Measurements from ENCODE around the gene ADGRG2.

Gene ADGRG2

GRCh38 chrX:19064175-19064574, 58.1 kb downstream of the ADGRG2 start:
- H3K36me3 Mint-ChIP-seq (ENCODE audit: low read depth), result no peaks in the 10 kb centered on the region

GRCh38 chrX:19063030-19063429, 59.2 kb downstream of the ADGRG2 start:
- no peak overlapping the region for H3K4me3 Mint-ChIP-seq
- no peak for TF ChIP-seq CTCF (IDR thresholded peaks at IDR 0.05; ENCODE audit: unreplicated experiment in 3 of 3)
- H3K9me3 Mint-ChIP-seq, result peaks cover 11% of the 10 kb centered on the region
- no peaks in the 10 kb centered on the region for H3K36me3 Mint-ChIP-seq (ENCODE audit: low read depth)
- no peaks in the 10 kb centered on the region for H3K27me3 Mint-ChIP-seq (ENCODE audit: low read depth)
- H3K27ac Mint-ChIP-seq, result no peak overlapping the region
- H3K4me1 Mint-ChIP-seq, result no peaks in the 10 kb centered on the region

More at GRCh38 chrX:19064175-19064574, 58.1 kb downstream of the ADGRG2 start:
- Mint-ChIP-seq H3K27me3 (ENCODE audit: low read depth) (no peaks in the 10 kb centered on the region), H3K4me3 (no peak overlapping the region), H3K9me3 (peaks cover 11% of the 10 kb centered on the region), H3K27ac (no peak overlapping the region), H3K4me1 (no peaks in the 10 kb centered on the region)
- no peak for TF ChIP-seq CTCF (IDR thresholded peaks at IDR 0.05; ENCODE audit: unreplicated experiment in 3 of 3)

- Mint-ChIP-seq H3K36me3 (ENCODE audit: low read depth) (no peaks in the 10 kb centered on the region), H3K4me1 (no peaks in the 10 kb centered on the region), H3K27ac (no peak overlapping the region), H3K4me3 (no peak overlapping the region), H3K27me3 (ENCODE audit: low read depth) (no peaks in the 10 kb centered on the region), H3K9me3 (peaks cover 11% of the 10 kb centered on the region)
- TF ChIP-seq CTCF (IDR thresholded peaks at IDR 0.05; ENCODE audit: unreplicated experiment in 3 of 3), result no peak
These were observed 63.2 kb downstream of the ADGRG2 start for GRCh38 chrX:19059067-19059466.

GRCh38 chrX:19057856-19058255, 64.4 kb downstream of the ADGRG2 start:
- Mint-ChIP-seq H3K27me3 (ENCODE audit: low read depth) (no peaks in the 10 kb centered on the region), H3K27ac (no peak overlapping the region), H3K4me3 (no peak overlapping the region), H3K4me1 (no peaks in the 10 kb centered on the region), H3K9me3 (peaks cover 8% of the 10 kb centered on the region), H3K36me3 (ENCODE audit: low read depth) (no peaks in the 10 kb centered on the region)
- no peak for TF ChIP-seq CTCF (IDR thresholded peaks at IDR 0.05; ENCODE audit: unreplicated experiment in 3 of 3)

- Mint-ChIP-seq H3K27ac (no peak overlapping the region), H3K4me3 (no peak overlapping the region), H3K9me3 (peaks cover 11% of the 10 kb centered on the region), H3K27me3 (ENCODE audit: low read depth) (peaks cover 4% of the 10 kb centered on the region), H3K4me1 (no peaks in the 10 kb centered on the region), H3K36me3 (ENCODE audit: low read depth) (no peaks in the 10 kb centered on the region)
- no peak for TF ChIP-seq CTCF (IDR thresholded peaks at IDR 0.05; ENCODE audit: unreplicated experiment in 3 of 3)
These were observed 73.2 kb downstream of the ADGRG2 start for GRCh38 chrX:19049110-19049509.

GRCh38 chrX:19046343-19047215, 75.7 kb downstream of the ADGRG2 start:
- Mint-ChIP-seq H3K27me3 (ENCODE audit: low read depth) (peaks cover 6% of the 10 kb centered on the region), H3K27ac (no peak overlapping the region), H3K36me3 (ENCODE audit: low read depth) (no peaks in the 10 kb centered on the region), H3K4me1 (no peaks in the 10 kb centered on the region), H3K4me3 (no peak overlapping the region), H3K9me3 (peaks cover 8% of the 10 kb centered on the region)
- no peak for TF ChIP-seq CTCF (IDR thresholded peaks at IDR 0.05; ENCODE audit: unreplicated experiment in 3 of 3)
